ENCODE results near the gene NR2F1. TPM values are rescaled to one million over a fixed set of nuclear protein-coding genes. Genes with fewer than 3 reads are reported as not detected.

NR2F1 gene
- total RNA-seq, 1 donor: 0.42 TPM

DNA sequence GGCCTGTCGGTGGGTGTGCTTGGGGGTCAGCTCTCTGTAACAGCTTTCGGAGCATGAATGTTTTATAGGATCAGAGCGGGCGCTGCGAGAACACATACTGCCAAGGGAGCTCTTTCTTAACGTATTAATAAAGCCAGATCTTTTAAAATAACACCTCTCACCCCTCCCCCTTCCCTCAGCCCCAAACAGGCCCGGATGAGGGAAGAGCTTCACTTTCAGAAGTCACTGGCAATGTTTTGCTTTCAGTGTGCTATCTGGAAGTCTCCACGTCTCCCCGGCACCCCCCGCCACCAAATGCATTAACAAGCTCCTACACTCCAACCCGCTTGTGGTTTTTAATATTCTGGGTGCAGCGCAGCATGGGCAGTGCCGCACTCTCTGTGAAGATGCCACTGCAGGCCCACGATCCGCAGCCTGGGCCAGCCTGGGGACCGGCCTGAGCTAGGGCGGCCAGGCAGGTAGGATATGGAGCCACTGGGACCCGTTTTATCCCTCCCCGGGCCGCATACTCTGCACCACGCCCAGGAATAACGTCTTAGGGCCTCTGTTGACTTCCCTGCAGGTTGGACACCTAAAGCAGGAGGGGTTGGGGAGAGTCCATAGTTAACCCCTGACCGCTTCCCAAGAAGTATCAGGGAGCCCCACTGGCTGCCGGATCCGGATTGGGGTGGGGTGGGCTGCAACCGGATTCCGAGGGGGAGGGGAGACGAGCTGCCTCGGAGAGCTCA, 12.6 kb downstream of the NR2F1 start:
- H3K27me3 ChIP-seq (ENCODE audit: insufficient read depth, low read length): peaks cover 98% of the 10 kb centered on the region
- H3K4me3 ChIP-seq (ENCODE audit: low read length): no peak overlapping the region
- H3K4me1 ChIP-seq (ENCODE audit: insufficient read depth, low read length): peaks cover 15% of the 10 kb centered on the region
- H3K9me3 ChIP-seq (ENCODE audit: low read depth, low read length): no peaks in the 10 kb centered on the region

DNA sequence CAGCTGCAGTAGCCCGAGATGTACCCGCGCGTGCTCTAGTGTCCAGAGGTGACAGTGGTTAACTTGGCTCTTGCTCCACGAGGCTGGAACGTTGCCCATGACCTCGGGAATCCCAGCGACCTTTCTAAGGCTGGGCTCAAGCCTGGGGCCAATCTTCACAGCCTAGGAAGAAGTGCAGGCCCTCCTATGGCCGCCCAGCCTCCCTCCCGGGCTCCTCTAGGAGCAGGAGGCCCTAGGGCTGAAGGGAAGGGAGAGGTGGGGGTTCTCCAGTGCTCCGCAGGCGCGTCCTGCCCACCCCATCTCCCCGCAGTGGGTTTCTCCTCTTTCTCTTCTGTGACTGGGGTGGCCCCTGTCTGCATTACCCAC, 13.3 kb downstream of the NR2F1 start:
- peaks cover 15% of the 10 kb centered on the region for H3K4me1 ChIP-seq (ENCODE audit: insufficient read depth, low read length)
- H3K9me3 ChIP-seq (ENCODE audit: low read depth, low read length): no peaks in the 10 kb centered on the region
- no peak overlapping the region for H3K4me3 ChIP-seq (ENCODE audit: low read length)
- H3K27me3 ChIP-seq (ENCODE audit: insufficient read depth, low read length): peaks cover 98% of the 10 kb centered on the region

DNA sequence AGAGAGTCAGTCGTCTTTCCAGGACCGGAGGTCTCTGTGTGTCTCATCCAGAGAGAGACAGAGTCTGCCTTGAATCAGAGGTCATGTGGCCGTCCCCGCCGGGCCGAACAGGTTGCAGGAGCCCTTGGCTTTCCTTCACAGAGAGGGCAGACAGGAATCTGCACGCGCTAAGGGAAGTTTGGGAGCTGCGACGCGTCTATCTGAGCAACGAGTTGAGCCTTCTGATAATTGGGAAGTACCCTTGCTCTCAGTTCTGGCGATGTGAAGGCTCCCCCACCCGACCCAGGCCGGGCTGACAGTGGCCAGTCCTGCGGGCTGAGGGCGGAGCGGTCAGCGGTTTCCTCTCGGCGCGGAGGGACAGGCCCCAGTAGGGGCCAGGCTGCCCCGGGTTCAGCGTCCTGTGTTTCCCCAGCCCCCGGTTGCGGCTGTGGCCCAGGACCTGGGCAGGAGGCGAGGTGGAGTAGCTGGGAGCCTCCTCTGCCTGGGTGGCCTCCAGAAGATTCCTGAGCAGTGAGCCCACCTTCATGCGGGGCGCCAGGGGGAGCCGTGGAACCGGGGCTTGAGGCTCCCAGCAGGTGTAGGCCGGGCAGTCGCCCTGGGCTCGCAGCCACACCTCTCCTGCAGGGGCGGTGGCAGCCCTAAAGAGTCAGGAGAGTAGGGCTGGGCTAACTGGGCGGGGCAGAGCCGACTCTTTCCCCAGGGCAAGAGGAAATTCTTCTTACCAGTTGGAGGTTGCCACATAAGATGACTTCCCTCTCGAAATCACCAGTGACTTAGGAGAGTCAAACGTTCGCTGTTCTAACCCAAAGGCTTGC, 13.9 kb downstream of the NR2F1 start:
- Histone ChIP-seq H3K4me3 (ENCODE audit: low read length) (no peak overlapping the region), H3K4me1 (ENCODE audit: insufficient read depth, low read length) (peaks cover 15% of the 10 kb centered on the region), H3K9me3 (ENCODE audit: low read depth, low read length) (no peaks in the 10 kb centered on the region), H3K27me3 (ENCODE audit: insufficient read depth, low read length) (peaks cover 98% of the 10 kb centered on the region)

DNA sequence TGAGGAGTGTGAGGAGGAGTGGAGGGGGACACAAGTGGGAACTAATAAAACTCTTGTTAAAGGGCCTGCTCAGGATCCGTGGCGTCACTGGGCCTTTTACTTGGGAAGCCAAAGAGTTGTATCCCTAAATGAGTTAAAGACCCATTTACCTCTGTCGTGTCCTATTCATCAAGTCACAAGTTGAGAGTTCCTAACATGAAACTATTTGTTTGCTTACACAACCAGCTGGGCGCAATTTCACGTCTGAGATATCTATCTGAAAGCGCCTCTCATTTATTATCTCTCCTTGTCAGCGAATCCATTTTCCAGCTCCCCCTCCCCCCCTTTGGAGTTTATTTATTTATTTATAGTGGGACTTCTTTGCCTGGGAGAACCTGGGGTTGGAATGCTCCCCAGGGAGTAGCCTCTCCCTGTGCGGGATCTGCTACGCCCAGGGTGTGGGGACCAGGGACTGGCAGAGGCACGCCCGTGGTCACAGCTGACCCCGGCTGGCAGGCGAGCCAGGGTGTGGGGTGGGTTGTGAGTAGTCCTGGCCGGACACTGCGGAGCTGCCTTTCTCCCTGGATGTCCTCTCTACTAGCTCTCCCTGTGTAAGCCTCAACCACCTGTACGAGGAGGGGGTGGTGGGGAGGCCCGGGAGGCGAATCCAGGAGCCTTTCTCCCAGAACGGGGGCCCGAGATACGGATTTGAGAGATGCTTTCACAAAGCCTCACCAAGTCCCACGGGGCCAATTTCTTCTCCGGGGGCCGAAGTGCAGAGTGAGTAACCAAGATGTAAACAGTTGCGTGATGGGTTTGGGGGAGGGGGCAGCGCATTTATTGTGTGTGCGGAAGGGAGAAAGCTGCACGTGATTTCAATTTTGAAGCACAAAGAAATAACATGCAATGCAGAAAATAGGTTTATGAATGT, 15.3 kb downstream of the NR2F1 start:
- Histone ChIP-seq H3K4me3 (ENCODE audit: low read length) (no peak overlapping the region), H3K4me1 (ENCODE audit: insufficient read depth, low read length) (peaks cover 15% of the 10 kb centered on the region), H3K9me3 (ENCODE audit: low read depth, low read length) (no peaks in the 10 kb centered on the region), H3K27me3 (ENCODE audit: insufficient read depth, low read length) (peaks cover 100% of the 10 kb centered on the region)

DNA sequence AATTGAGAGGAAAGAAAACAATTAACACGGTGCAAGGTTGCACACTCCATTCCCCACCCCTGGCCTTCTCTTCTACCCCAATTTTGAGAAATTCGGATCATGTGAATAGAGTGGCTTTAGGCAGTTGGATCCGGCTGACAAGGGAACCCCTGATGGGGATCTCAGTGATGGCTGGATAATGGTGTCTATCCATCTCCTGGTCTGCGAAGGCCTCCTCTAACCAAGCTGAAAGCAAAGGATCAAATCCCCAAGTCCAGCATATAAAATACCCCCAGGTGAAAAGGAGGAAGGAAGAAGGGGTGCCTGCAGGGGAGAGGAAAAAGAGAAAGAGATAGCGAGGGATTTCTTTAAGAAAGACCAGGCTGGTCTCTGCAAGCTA, 16.0 kb downstream of the NR2F1 start:
- Histone ChIP-seq H3K4me3 (ENCODE audit: low read length) (no peak overlapping the region), H3K4me1 (ENCODE audit: insufficient read depth, low read length) (peaks cover 15% of the 10 kb centered on the region), H3K9me3 (ENCODE audit: low read depth, low read length) (no peaks in the 10 kb centered on the region), H3K27me3 (ENCODE audit: insufficient read depth, low read length) (peaks cover 100% of the 10 kb centered on the region)

DNA sequence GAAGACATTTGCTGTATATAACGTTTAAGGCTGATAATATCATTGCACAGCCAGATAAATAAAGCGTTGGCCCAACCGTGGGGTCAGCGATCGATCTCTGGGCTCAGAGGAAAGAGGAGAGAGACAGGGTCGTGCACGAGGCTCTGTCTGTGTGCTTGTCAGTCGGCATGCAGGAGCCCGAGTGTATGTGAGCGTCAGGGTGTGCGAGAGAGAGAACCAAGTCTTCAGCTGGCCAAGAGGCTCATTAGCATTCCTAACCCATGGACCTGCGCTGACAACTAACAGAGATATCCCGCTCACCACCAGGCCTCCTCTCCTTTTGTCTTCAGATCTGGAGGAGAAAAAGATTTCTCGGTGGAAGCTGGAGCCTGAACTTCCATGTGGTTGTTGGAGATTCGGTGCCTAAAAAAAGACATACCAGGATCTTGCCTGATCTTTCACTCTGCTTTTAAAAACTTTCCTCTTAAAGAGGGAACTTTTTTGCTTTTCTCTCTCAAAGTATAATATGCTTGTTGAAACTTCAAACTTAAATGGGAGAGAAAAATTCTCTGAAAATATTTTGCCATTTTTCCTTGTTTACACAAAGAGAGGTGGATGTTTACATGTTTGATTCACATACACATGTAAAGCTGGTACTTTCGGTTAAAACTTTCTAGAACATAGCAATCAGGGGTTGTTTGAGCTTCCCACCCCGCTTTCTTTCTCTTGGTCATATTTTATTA, 16.5 kb downstream of the NR2F1 start:
- Histone ChIP-seq H3K27me3 (ENCODE audit: insufficient read depth, low read length) (peaks cover 100% of the 10 kb centered on the region), H3K4me1 (ENCODE audit: insufficient read depth, low read length) (peaks cover 15% of the 10 kb centered on the region), H3K4me3 (ENCODE audit: low read length) (no peak overlapping the region), H3K9me3 (ENCODE audit: low read depth, low read length) (no peaks in the 10 kb centered on the region)

DNA sequence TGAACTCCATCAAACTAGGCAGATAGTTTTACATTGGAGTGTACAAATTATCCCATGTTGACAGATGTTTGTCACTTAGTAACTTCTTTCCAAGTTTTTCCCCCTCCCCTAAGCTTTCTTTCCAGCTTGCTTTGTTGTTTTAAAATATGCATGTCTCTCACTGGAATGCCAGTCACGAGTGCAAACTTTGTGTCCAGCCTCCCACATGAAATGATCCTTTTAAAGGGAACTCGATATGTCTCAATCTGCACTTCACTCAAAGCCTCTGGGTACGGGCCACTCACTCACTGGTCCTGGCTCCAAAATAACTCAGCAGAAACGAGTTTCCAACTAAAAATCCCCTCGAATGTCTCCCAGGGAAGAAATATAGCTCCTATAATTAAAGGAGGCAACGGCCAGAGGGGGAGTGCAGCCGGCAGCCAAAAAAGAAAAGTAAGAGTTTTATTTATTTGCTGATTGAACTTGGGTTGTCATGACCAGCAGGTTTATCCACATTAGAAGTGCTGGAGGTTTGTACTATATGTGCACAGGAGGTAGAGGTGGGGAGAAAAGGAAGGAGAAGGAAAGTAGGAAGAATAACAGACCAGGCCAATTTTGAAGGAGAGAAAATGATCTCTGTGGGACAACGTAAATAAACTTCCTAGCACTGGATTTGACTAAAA, 17.5 kb downstream of the NR2F1 start:
- peaks cover 100% of the 10 kb centered on the region for H3K27me3 ChIP-seq (ENCODE audit: insufficient read depth, low read length)
- peaks cover 15% of the 10 kb centered on the region for H3K4me1 ChIP-seq (ENCODE audit: insufficient read depth, low read length)
- no peaks in the 10 kb centered on the region for H3K9me3 ChIP-seq (ENCODE audit: low read depth, low read length)

DNA sequence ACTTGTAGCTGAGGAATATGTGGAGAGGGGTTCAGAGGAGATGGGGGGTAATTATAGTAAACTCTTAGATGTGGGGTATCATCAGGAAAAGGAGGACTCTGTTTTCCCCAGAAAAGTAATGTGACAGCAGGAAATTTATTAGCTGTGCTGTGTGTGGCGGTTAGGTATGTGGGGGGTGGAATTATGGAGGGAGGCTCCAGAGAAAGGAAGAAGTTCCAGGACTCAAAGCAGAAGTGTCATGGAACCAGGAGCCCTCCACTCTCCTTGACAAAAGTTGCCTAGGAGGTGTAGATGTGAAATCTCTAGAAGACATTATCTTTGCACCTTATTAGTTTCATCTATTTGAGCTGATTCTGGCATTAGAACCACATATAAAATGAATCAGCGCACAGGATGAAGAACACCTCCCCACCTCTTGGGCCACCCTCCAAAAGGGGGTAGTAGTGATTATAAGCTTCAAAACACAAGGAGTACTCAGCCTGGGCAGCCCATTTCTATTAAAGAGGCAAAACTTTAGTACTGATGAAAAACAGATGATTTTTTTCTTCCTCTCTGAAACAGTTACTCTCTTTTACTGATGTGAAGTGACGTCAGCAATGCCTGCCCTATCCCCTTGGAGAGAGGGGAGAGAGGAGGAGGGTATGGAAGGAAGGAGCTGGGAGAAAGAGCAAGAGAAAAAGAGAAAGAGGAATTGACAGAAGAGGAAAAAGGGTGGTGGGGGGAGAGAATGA, 18.2 kb downstream of the NR2F1 start:
- H3K9me3 ChIP-seq (ENCODE audit: low read depth, low read length): no peaks in the 10 kb centered on the region
- H3K27me3 ChIP-seq (ENCODE audit: insufficient read depth, low read length): peaks cover 100% of the 10 kb centered on the region
- H3K4me3 ChIP-seq (ENCODE audit: low read length): no peak overlapping the region
- peaks cover 15% of the 10 kb centered on the region for H3K4me1 ChIP-seq (ENCODE audit: insufficient read depth, low read length)

More for the DNA sequence above, 17.5 kb downstream of the NR2F1 start:
- no peak overlapping the region for H3K4me3 ChIP-seq (ENCODE audit: low read length)

DNA sequence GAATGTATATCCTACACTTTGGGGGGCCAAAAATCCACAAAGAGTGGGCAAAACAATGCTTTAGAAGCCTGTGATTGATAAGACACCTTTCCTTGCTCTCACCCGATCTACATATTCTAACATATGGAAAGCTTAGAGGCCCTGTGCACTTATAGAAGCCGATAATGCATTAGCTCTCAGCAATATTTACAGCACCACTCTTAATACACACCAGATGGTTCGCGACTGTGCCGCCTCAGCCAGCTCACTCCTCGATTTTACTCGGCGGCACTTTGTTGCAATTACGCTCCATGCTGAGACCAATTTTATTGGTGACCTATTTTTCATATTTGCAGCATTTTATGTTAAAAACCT, 18.8 kb downstream of the NR2F1 start:
- Histone ChIP-seq H3K4me3 (ENCODE audit: low read length) (no peak overlapping the region), H3K9me3 (ENCODE audit: low read depth, low read length) (no peaks in the 10 kb centered on the region), H3K27me3 (ENCODE audit: insufficient read depth, low read length) (peaks cover 100% of the 10 kb centered on the region), H3K4me1 (ENCODE audit: insufficient read depth, low read length) (peaks cover 10% of the 10 kb centered on the region)

DNA sequence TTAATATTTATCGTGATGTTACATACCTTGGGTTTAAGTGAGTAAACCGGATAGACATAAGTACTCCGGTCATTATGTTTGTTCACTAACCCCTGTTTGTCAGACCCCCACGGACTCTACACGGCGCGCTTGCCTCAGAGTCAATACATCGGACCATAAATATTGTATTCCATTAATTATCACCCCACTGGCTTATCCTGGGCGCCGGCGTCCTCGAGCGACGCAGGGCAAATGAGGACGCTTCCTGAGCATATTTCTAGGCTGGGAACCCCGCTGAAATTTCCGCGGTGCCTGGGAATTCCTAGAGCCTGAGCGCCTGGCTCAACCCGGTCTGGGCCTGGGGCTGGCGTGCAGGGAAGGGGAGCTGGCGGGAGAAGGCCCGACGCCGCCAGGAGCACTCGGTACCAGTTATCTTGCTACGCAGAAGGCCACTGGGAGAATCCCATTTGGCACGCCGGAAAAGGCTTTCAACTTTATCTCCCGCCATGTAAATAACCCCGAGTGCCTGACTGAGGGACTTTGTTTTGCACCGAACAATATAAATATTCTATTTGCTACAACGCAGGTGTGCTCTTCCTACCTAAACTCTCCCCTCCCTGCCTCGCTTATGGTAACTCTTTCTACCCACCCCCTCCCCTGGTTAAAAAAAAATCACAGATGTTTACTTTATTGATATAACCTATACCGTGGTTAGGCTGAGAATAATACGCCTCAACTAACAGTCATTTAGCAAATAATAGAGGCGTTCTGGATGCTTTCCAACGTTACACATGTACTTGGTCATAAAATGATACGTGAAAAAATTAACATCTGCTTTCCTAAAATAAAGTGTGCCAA, 19.4 kb downstream of the NR2F1 start:
- Histone ChIP-seq H3K9me3 (ENCODE audit: low read depth, low read length) (no peaks in the 10 kb centered on the region), H3K4me3 (ENCODE audit: low read length) (no peak overlapping the region), H3K27me3 (ENCODE audit: insufficient read depth, low read length) (peaks cover 100% of the 10 kb centered on the region), H3K4me1 (ENCODE audit: insufficient read depth, low read length) (peaks cover 3% of the 10 kb centered on the region)

DNA sequence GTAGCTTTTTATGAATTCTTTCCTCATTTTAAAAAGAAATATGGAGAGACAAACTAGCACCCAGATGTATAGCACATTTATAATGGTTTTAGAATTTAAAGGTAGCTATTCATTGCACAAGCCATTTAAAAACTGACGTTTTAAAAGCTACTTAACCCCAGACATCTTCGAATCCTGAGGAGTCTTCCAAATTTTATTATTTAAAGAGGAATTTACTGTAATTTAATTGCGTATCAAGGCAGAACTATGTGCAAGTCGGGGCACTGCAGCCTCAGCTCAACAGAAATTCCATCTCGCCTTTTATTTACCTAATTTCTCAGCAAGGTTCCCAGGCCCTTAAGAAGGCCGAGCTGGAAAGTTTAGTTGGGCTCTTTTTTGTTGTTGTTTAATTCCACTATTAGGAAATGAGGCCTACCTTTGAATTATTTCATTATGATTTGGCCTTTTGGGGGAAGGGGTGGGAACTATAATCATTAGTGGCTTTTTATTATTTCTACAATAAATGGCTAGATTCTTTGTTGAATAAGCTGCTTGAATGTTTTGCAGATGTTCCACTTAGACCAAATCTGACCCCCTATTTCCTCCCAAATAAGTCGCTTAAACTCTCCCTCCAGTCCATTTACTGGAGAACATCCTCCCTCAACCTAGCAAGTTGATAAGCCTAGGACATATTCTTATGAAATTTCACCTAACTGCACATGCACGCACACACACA, 20.2 kb downstream of the NR2F1 start:
- Histone ChIP-seq H3K4me1 (ENCODE audit: insufficient read depth, low read length) (peaks cover 6% of the 10 kb centered on the region), H3K9me3 (ENCODE audit: low read depth, low read length) (no peaks in the 10 kb centered on the region), H3K4me3 (ENCODE audit: low read length) (no peak overlapping the region), H3K27me3 (ENCODE audit: insufficient read depth, low read length) (peaks cover 100% of the 10 kb centered on the region)

DNA sequence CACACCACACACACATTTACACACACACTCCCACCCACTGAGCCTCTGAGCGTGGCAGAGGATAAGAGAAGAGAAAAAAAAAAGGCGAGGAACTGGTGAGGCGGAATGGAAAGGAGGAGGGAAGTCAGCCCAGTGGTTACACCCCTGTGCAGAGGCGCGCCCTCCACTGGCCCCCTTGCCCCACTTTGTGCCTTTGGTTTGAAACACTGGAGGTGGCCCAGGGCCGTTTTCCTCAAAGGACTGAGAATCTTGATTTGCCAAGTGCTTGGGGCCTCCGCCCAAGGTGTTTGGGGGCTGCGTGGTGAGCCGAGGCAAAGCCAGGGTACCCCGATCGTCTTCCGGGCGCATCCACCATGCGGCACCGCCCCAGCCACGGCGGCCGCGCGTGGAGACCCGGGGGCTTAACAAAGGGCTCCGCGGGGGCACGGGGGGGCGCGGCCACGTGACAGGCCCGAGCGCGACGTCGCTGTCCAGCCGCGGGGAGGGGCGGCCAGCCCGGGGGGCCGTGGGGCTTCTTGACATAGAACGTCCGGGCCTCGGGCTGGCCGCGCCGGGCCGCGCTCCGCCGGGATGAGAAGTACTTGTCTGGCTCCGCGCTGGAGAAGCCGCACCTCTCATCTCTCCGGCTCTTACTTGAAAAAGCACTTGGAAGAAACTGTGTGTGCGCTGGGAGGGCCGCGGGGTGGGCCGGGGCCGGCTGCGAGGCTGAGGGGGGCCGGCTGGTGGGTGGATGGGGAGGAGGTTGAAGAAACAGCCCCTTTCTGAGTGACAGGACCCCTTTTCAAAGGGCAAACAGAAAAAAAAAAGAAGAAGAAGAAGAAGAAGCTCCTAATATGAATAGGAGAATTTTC, 21.0 kb downstream of the NR2F1 start:
- Histone ChIP-seq H3K27me3 (ENCODE audit: insufficient read depth, low read length) (peaks cover 100% of the 10 kb centered on the region), H3K9me3 (ENCODE audit: low read depth, low read length) (no peaks in the 10 kb centered on the region), H3K4me1 (ENCODE audit: insufficient read depth, low read length) (peaks cover 7% of the 10 kb centered on the region), H3K4me3 (ENCODE audit: low read length) (no peak overlapping the region)

All from mononuclear cell (primary cell).